Heart right ventricle (tissue), 16 donors: ENCODE results near the gene SSB. TPM values are rescaled to one million over a fixed set of nuclear protein-coding genes. Genes with fewer than 3 reads are reported as not detected.
A peak's percentile ranks its signal among the peaks of the same experiment; 100 is the strongest.

Experiments
- ATAC-seq, 8 donors: fragments of 200-7000 bp; cut with Tn5 transposase; one replicate each; pipeline ENCODE4 v1.9.1; 2020; ENCODE audit warnings: mild to moderate bottlenecking in 8 of 8, moderate library complexity in 8 of 8, moderate number of reproducible peaks in 1 of 8
- DNase-seq, 2 donors: peaks; one replicate each; pipeline ENCODE4 v3.0.0-alpha.2; 2020
- H3K27ac ChIP-seq, 10 donors: fragments of 200-600 bp; sonication (generic) in 2 of 10; one replicate each; pipeline versions ENCODE4 v1.5.0 to v1.8.0; 2020 to 2022; ENCODE audit warnings: mild to moderate bottlenecking in 3 of 10
- H3K27me3 ChIP-seq, 7 donors: fragments of 200-600 bp; one replicate each; pipeline ENCODE4 v1.8.0; 2021 to 2022; ENCODE audit warnings: mild to moderate bottlenecking in 2 of 7
- H3K36me3 ChIP-seq, 9 donors: fragments of 200-600 bp; sonication (generic) in 1 of 9; one replicate each; pipeline versions ENCODE4 v1.5.0 to v1.8.0; 2020 to 2022; ENCODE audit warnings: mild to moderate bottlenecking in 2 of 9
- H3K4me1 ChIP-seq, 9 donors: fragments of 200-600 bp; sonication (generic) in 1 of 9; one replicate each; pipeline versions ENCODE4 v1.5.0 to v1.8.0; 2020 to 2022; ENCODE audit warnings: mild to moderate bottlenecking in 4 of 9
- H3K4me3 ChIP-seq, 10 donors: fragments of 200-600 bp; sonication (generic) in 2 of 10; one replicate each; pipeline versions ENCODE4 v1.5.0 to v1.8.0; 2020 to 2022; ENCODE audit warnings: mild to moderate bottlenecking in 7 of 10, moderate library complexity in 2 of 10
- H3K9me3 ChIP-seq, 11 donors: fragments of 200-600 bp in 10 of 11; sonication (generic) in 2 of 11; one replicate each; pipeline versions ENCODE4 v1.5.0 to v1.8.0; 2013 to 2022; ENCODE audit warnings: mild to moderate bottlenecking in 2 of 11, control low read depth in 1 of 11, moderate library complexity in 1 of 11
- WGBS, 2 donors: extraction: QIAGEN DNeasy Blood & Tissue Kit; methylation state at CpG; one replicate each; pipeline ENCODE4 v1.1.7; 2013; ENCODE audit warnings: inconsistent platforms in 1 of 2; 5-methylcytosine and 5-hydroxymethylcytosine counted together
- intact Hi-C, 10 donors: fragments of 100-400 bp; cut with DNase I; formaldehyde crosslinking; loops; one replicate each; pipeline versions ENCODE4 v1.11.1 to v1.14.2; 2022
- long read RNA-seq, 3 donors: library from polyadenylated mRNA; unstranded; transcript quantifications; one replicate each; pipeline ENCODE4 v2.0.0, GENCODE V29; 2020 to 2021
- polyA plus RNA-seq, 2 donors: library from polyadenylated mRNA; stranded (reverse); fragments of 200-250 nt; gene quantifications; one replicate each; pipeline ENCODE4 v1.2.3, GENCODE V29; 2013
- total RNA-seq, 10 donors: library from RNA; stranded (reverse); fragmentation: NEBNext Ultra II Directional in 3 of 10; extraction: Animal tissue kit (Norgen Biotek cat#: 25700) in 3 of 10; gene quantifications; one replicate each; pipeline versions ENCODE4 v1.2.1 to v1.2.4, GENCODE V29; 2021 to 2023
- TF ChIP-seq, protein P1 (sequence below), 9 donors: fragments of 200-600 bp; sonication (generic) in 2 of 9; IDR thresholded peaks; one replicate each; pipeline versions ENCODE4 v1.5.0 to v1.8.0; 2021 to 2022; ENCODE audit warnings: antibody characterized with exemption in 9 of 9, mild to moderate bottlenecking in 5 of 9, moderate library complexity in 1 of 9
- donor health status: Arrhythmogenic right ventricular cardiomyopathy.
- donor health status: ischemic (EF 13 %, LVEDD 7.1; RV severe dilation, severe dysfunction).
- donor health status: healthy with polysubstance abuse.
- donor health status: DM: no; HTN: yes; CAD: no.
- donor health status: DM: no; HTN: no; CAD: no.
- donor health status: ischemic (EF 25% LVEDD 6.9; RV normal size, moderate dysfunction).
- donor health status: ischemic (EF 25% LVEDD 5.7; RV mildly dilated, moderate dysfunction).
- donor health status: healthy.
- donor health status: DM: yes; HTN: yes; CAD: no.
- donor health status: Ischemic cardiomyopathy.
- donor health status: ischemic (EF 35%, LVEDD 5.7; RV mildly dilated, moderate dysfunction).
- donor health status: nonischemic (EF 11% LVEDD 7.7; RV severe dilation, severe dysfunction).
- donor health status: DM: yes; HTN: yes; CAD: no.
- donor health status: PGD.
- donor health status: ischemic (EF 29% LVEDD 5.4; RV normal size, mild dysfunction).
- donor health status: nonischemic (EF 23%, LVEDD 6.1; RV moderate dilation, normal function).

The SSB gene
- total RNA-seq (10 to 100 TPM; 45.7 to 66.3 (median 55.3) TPM), polyA plus RNA-seq (10 to 100 TPM; 44.3 to 69.6 TPM)
- long read RNA-seq, donor 1, transcript SSB-201 (12 exons, 1,709 nt): major isoform, 33 of 50 reads
- long read RNA-seq, donor 1, partial matches to known transcripts: 15 of 50 reads
- long read RNA-seq, donor 1, other reads (novel, unspliced or antisense): 1 of 50 reads
- long read RNA-seq, donor 2, transcript SSB-201 (12 exons, 1,709 nt): major isoform, 21 of 34 reads
- long read RNA-seq, donor 2, partial matches to known transcripts: 9 of 34 reads
- long read RNA-seq, donor 2, other reads (novel, unspliced or antisense): 4 of 34 reads
- long read RNA-seq, donor 3, transcript SSB-201 (12 exons, 1,709 nt): major isoform, 7 of 17 reads
- long read RNA-seq, donor 3, partial matches to known transcripts: 7 of 17 reads
- long read RNA-seq, donor 3, other reads (novel, unspliced or antisense): 2 of 17 reads

- no peaks in the 10 kb centered on the region for H3K9me3 ChIP-seq
- TF ChIP-seq, protein P1, sequence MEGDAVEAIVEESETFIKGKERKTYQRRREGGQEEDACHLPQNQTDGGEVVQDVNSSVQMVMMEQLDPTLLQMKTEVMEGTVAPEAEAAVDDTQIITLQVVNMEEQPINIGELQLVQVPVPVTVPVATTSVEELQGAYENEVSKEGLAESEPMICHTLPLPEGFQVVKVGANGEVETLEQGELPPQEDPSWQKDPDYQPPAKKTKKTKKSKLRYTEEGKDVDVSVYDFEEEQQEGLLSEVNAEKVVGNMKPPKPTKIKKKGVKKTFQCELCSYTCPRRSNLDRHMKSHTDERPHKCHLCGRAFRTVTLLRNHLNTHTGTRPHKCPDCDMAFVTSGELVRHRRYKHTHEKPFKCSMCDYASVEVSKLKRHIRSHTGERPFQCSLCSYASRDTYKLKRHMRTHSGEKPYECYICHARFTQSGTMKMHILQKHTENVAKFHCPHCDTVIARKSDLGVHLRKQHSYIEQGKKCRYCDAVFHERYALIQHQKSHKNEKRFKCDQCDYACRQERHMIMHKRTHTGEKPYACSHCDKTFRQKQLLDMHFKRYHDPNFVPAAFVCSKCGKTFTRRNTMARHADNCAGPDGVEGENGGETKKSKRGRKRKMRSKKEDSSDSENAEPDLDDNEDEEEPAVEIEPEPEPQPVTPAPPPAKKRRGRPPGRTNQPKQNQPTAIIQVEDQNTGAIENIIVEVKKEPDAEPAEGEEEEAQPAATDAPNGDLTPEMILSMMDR (IDR thresholded peaks at IDR 0.05): peak in 1 of 9 donors; percentile 14
- intact Hi-C loops: loop anchor here in 3 of 10 donors (5.0 to 10.0 kb wide), 2 partner anchors 217 to 274 kb away; partner anchors contain the start of gene PPIG (in 1 of the 3)
- peaks cover 0 to 32% (median 4%) of the 10 kb centered on the region in 9 donors for H3K36me3 ChIP-seq
- peak within 1 kb of the TSS; percentile 39 to 90 (median 86) for H3K27ac ChIP-seq
- H3K4me1 ChIP-seq: peaks cover 0 to 33% (median 18%) of the 10 kb centered on the region in 9 donors
- no peaks in the 10 kb centered on the region for H3K27me3 ChIP-seq
- H3K4me3 ChIP-seq: peak within 1 kb of the TSS; percentile 63 to 95 (median 84)
- 0 to 1% methylated on average over 67 of the region's 67 CpGs for WGBS, 2 donors
- DNase-seq (peak; percentile 93 to 96), ATAC-seq (peak; percentile 99 to 100 (median 100))
Measured at GRCh38 chr2:169798718-169799592, at the start of gene SSB. TSS of gene SSB (plus strand) at chr2:169798871. CDS start at chr2:169800961, 2,090 bp downstream.

DNA sequence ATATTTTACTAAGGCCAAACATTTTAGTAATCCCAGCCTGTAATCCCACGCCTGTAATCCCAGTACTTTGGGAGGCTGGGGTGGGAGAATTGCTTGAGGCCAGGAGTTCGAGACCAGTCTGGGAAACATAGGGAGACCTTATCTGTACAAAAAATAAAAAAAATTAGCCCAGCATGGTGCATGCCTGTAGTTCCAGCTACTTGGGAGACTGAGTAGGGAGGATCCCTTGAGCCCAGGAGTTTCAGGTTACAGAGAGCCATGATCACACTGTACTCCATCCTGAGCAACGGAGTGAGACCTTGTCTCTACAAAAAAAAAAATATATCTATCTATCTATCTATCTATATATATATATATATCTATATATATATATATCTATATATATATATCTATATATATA lies 45.9 kb upstream of the SSB start:
- H3K4me3 ChIP-seq: no peak overlapping the region
- H3K27me3 ChIP-seq: no peaks in the 10 kb centered on the region
- H3K4me1 ChIP-seq: no peaks in the 10 kb centered on the region
- no peaks in the 10 kb centered on the region for H3K9me3 ChIP-seq
- WGBS, 2 donors: 94% methylated on average over 3 of the region's 3 CpGs
- intact Hi-C loops: no loop called here
- H3K27ac ChIP-seq: no peak overlapping the region
- peaks cover 0 to 10% (median 0%) of the 10 kb centered on the region in 9 donors for H3K36me3 ChIP-seq
- ATAC-seq (no peak), DNase-seq (no peak)
- TF ChIP-seq, protein P1 (IDR thresholded peaks at IDR 0.05): no peak

- no peaks in the 10 kb centered on the region for H3K27me3 ChIP-seq
- DNase-seq (no peak), ATAC-seq (no peak)
- H3K36me3 ChIP-seq: peaks cover 0 to 6% (median 0%) of the 10 kb centered on the region in 9 donors
- intact Hi-C loops: no loop called here
- H3K4me1 ChIP-seq: no peaks in the 10 kb centered on the region
- H3K27ac ChIP-seq: no peak overlapping the region
- TF ChIP-seq, protein P1 (IDR thresholded peaks at IDR 0.05): no peak
- no peak overlapping the region for H3K4me3 ChIP-seq
- 59 to 64% methylated on average over 6 of the region's 6 CpGs for WGBS, 2 donors
- no peaks in the 10 kb centered on the region for H3K9me3 ChIP-seq
Measured at GRCh38 chr2:169755083-169755870, 43.4 kb upstream of the SSB start.
